HepG2 (cell line): Measurements from ENCODE around the gene SOCS1. TPM values are rescaled to one million over a fixed set of nuclear protein-coding genes. Genes with fewer than 3 reads are reported as not detected.

Experiments
- ATAC-seq: fragments of 200-7000 bp; cut with Tn5 transposase; 3 replicates; pipeline ENCODE4 v1.9.1; 2020; ENCODE audit warnings: mild to moderate bottlenecking, moderate library complexity
- BruUV-seq: library from RNA; stranded (reverse); fragments of 400-500 nt; replicated peaks from 2 replicates; lab custom pipeline; 2021; lab: Mats Ljungman, UMichigan
- CTCF ChIA-PET: fragments of 300-600 bp; formaldehyde crosslinking; extraction: SDS; loops from one replicate; lab custom pipeline; 2021; ENCODE audit warnings: low total read pairs, inconsistent platforms, low intra/inter-chr PET ratio; lab: Yijun Ruan, JAX
- POLR2A ChIA-PET: fragments of 350-600 bp; sonication (Branson Sonifier 250); formaldehyde crosslinking; loops from one replicate; lab custom pipeline; 2020; ENCODE audit warnings: antibody characterized with exemption, inconsistent platforms; lab: Yijun Ruan, JAX
- DNase-seq: peaks from one replicate; pipeline ENCODE4 v3.0.0-alpha.2; 2015; ENCODE audit warnings: low spot score
- FAIRE-seq: peaks from 3 replicates; lab custom pipeline; 2011; peaks lifted over from hg19 to GRCh38; lab: Jason Lieb, UNC
- H2AFZ ChIP-seq: one replicate; pipeline ENCODE4 v1.6.1; 2011; ENCODE audit warnings: low read length, inconsistent platforms
- H3K27ac ChIP-seq: fragments of 300-600 bp; 3 replicates; pipeline ENCODE4 v1.8.0; 2011; ENCODE audit warnings: mixed run types, mild to moderate bottlenecking, mixed read lengths, low read length, inconsistent platforms; ENCODE audit not compliant: insufficient read depth; ENCODE audit errors: extremely low read length
- H3K27me3 ChIP-seq, 2 experiments: fragments of 200-600 bp in 1 of 2; 2 replicates in 1 of 2; 3 replicates in 1 of 2; pipeline versions ENCODE4 v1.6.0 to v1.8.0; 2011; ENCODE audit warnings: low read length in 2 of 2, mild to moderate bottlenecking in 2 of 2, moderate library complexity in 2 of 2, inconsistent platforms in 1 of 2; ENCODE audit not compliant: insufficient read depth in 2 of 2, control insufficient read depth in 1 of 2
- H3K36me3 ChIP-seq, 2 experiments: fragments of 200-600 bp in 1 of 2; replicated peaks in 1 of 2; 2 replicates in 1 of 2; 3 replicates in 1 of 2; pipeline versions ENCODE4 v1.5.1 to v1.8.0; 2011; ENCODE audit warnings: low read length in 2 of 2, inconsistent platforms in 1 of 2; ENCODE audit not compliant: insufficient read depth in 2 of 2, control insufficient read depth in 1 of 2
- H3K4me1 ChIP-seq: 2 replicates; pipeline ENCODE4 v1.5.1; 2012; ENCODE audit warnings: low read length, inconsistent platforms; ENCODE audit not compliant: insufficient read depth
- H3K4me2 ChIP-seq: 2 replicates; pipeline ENCODE4 v1.6.0; 2011; ENCODE audit warnings: low read depth, low read length, inconsistent platforms
- H3K4me3 ChIP-seq, 3 experiments: fragments of 200-600 bp in 1 of 3; sonication (generic), shearing (Covaris generic) in 1 of 3; replicated peaks in 1 of 3; 2 replicates each; pipeline ENCODE4 v1.5.1; 2011 to 2016; ENCODE audit warnings: low read length in 3 of 3, inconsistent platforms in 2 of 3, low read depth in 2 of 3, mild to moderate bottlenecking in 2 of 3, control low read depth in 1 of 3, mixed read lengths in 1 of 3; ENCODE audit not compliant: insufficient read depth in 1 of 3
- H3K79me2 ChIP-seq: one replicate; pipeline ENCODE4 v1.6.1; 2011; ENCODE audit warnings: low read length, inconsistent platforms; ENCODE audit not compliant: insufficient read depth
- H3K9ac ChIP-seq: 2 replicates; pipeline ENCODE4 v1.6.0; 2011; ENCODE audit warnings: mild to moderate bottlenecking, low read depth, low read length, inconsistent platforms; ENCODE audit not compliant: insufficient read depth
- H3K9me3 ChIP-seq: 2 replicates; pipeline ENCODE4 v1.5.1; 2012; ENCODE audit warnings: mild to moderate bottlenecking, low read length
- H4K20me1 ChIP-seq: 2 replicates; pipeline ENCODE4 v1.6.0; 2011; ENCODE audit warnings: inconsistent platforms, mild to moderate bottlenecking, low read length, moderate library complexity; ENCODE audit not compliant: insufficient read depth
- CCAR2 ChIP-seq: fragments of 200-400 bp; formaldehyde crosslinking; optimal IDR thresholded peaks from 2 replicates; pipeline ENCODE3; 2018; ENCODE audit warnings: low read depth, mild to moderate bottlenecking, low read length, moderate library complexity
- HNRNPK ChIP-seq: fragments of 200-400 bp; formaldehyde crosslinking; IDR thresholded peaks from 2 replicates; pipeline ENCODE4 v1.6.1; 2018; ENCODE audit warnings: low read length, low read depth, moderate library complexity, mild to moderate bottlenecking; ENCODE audit not compliant: poor library complexity, severe bottlenecking
- ZBTB7B ChIP-seq: sonication (generic); formaldehyde crosslinking; IDR thresholded peaks from 2 replicates; pipeline ENCODE4 v1.4.0; 2020; ENCODE audit warnings: missing genetic modification reagents
- ZFP36 ChIP-seq: fragments of 150-350 bp; IDR thresholded peaks from 2 replicates; pipeline ENCODE4 v1.6.1; 2018; ENCODE audit warnings: borderline replicate concordance, low read length, low read depth; ENCODE audit not compliant: partially characterized antibody
- ZNF749 ChIP-seq: sonication (generic); formaldehyde crosslinking; IDR thresholded peaks from 2 replicates; pipeline ENCODE4 v1.8.0; 2022; ENCODE audit warnings: mild to moderate bottlenecking, missing genetic modification reagents, moderate library complexity, borderline replicate concordance
- ZNF788 ChIP-seq: sonication (generic); formaldehyde crosslinking; IDR thresholded peaks from 2 replicates; pipeline ENCODE4 v1.5.0; 2020; ENCODE audit warnings: mild to moderate bottlenecking, missing genetic modification reagents, borderline replicate concordance
- WGBS: methylation state at CpG from one replicate; pipeline ENCODE4 v1.1.6; 2017; ENCODE audit warnings: low lambda C conversion rate; 5-methylcytosine and 5-hydroxymethylcytosine counted together
- in situ Hi-C: cut with HindIII; loops from 2 replicates; pipeline ENCODE4 v1.10.0; 2017; ENCODE audit warnings: low pct_unique_long_range_greater_than_20kb; ENCODE audit not compliant: extremely low pct_ligation_motif_present
- intact Hi-C: fragments of 100-400 bp; cut with micrococcal nuclease; formaldehyde crosslinking; loops from one replicate; pipeline ENCODE4 v1.10.0; 2022; ENCODE audit not compliant: unreplicated experiment
- polyA plus RNA-seq, 8 experiments: library from polyadenylated mRNA; depleted of rRNA in 3 of 8; stranded (reverse) in 7 of 8; unstranded in 1 of 8; fragments of >200 nt; fragmentation: Illumina TruSeq in 4 of 8; extraction: Trizol in 4 of 8; gene quantifications; 2 replicates each; pipeline versions ENCODE4 v1.2.1 to v1.2.3, GENCODE V29; 2011 to 2016; ENCODE audit warnings: low read depth in 4 of 8, missing spikeins in 1 of 8, mixed read lengths in 1 of 8; ENCODE audit not compliant: insufficient read depth in 1 of 8
- total RNA-seq, 5 experiments: library from RNA; depleted of rRNA; stranded (reverse); fragments of >200 nt; fragmentation: Illumina TruSeq; extraction: Trizol; gene quantifications; 2 replicates each; pipeline ENCODE4 v1.2.3, GENCODE V29; 2016; ENCODE audit warnings: low read depth in 1 of 5
- TF ChIP-seq, protein P1 (sequence below): IDR thresholded peaks from 2 replicates; pipeline ENCODE4 v1.6.1; 2012; ENCODE audit warnings: low read depth, low read length, improper control_type of control experiment

The SOCS1 gene
- total and polyA plus RNA-seq, 2 of the 13 experiments (the other 11 are each of a cell fraction or from before 2014, with no cell fraction given): 5.3 to 6.3 TPM

DNA sequence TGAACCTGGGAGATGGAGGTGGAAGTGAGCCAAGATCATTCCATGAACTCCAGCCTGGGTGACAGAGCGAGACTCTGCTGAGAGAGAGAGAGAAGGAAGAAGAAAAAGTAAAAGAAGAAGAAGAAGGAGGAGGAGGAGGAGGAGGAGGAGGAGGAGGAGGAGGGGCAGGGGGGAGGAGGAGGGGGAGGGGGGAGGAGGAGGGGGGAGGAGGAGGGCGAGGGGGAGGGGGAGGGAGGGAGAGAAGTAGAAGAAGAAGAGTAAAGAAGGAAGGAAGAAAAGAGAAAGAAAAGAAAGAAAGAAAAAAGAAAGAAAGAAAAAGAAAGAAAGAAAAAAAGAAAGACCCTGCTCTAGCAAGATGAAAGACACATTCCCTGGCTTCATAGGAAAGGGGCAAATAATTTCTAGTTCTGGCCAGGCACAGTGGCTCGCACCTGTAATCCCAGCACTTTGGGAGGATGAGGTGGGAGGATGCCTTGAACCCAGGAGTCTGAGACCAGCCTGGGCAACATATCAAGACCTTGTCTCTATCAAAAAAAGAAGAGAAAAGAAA, 23.6 kb downstream of the SOCS1 start:
- intact Hi-C loops: no loop called here
- DNase-seq: no peak
- no peak overlapping the region for H2AFZ ChIP-seq
- ChIA-PET POLR2A (no interaction called here), CTCF (no interaction called here)
- TF ChIP-seq, protein P1, sequence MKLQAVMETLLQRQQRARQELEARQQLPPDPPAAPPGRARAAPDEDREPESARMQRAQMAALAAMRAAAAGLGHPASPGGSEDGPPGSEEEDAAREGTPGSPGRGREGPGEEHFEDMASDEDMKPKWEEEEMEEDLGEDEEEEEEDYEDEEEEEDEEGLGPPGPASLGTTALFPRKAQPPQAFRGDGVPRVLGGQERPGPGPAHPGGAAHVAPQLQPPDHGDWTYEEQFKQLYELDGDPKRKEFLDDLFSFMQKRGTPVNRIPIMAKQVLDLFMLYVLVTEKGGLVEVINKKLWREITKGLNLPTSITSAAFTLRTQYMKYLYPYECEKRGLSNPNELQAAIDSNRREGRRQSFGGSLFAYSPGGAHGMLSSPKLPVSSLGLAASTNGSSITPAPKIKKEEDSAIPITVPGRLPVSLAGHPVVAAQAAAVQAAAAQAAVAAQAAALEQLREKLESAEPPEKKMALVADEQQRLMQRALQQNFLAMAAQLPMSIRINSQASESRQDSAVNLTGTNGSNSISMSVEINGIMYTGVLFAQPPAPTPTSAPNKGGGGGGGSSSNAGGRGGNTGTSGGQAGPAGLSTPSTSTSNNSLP: no peak
- no peak for TF ChIP-seq ZBTB7B
- TF ChIP-seq CCAR2: no peak
- no peak for TF ChIP-seq ZNF788
- peak; percentile 59 for TF ChIP-seq HNRNPK
- TF ChIP-seq ZFP36: no peak
- TF ChIP-seq ZNF749 (CRISPR knock-in tag): no peak
- in situ Hi-C loops: no loop called here
- H3K4me3 ChIP-seq: no peak overlapping the region
- 75% methylated on average over 2 of the region's 3 CpGs for WGBS
- no TSS peak for BruUV-seq
- no peak for ATAC-seq
- H3K9me3 ChIP-seq: no peaks in the 10 kb centered on the region
- H3K4me1 ChIP-seq: peaks cover 29% of the 10 kb centered on the region
- no peaks in the 10 kb centered on the region for H3K36me3 ChIP-seq
- H3K4me2 ChIP-seq: no peak overlapping the region
- no peaks in the 10 kb centered on the region for H3K79me2 ChIP-seq
- no peak overlapping the region for H3K27ac ChIP-seq
- H3K27me3 ChIP-seq: peaks cover 1 to 18% of the 10 kb centered on the region in 2 experiments; a peak in 3 of 5 replicates
- H4K20me1 ChIP-seq: no peaks in the 10 kb centered on the region
- H3K9ac ChIP-seq: no peak overlapping the region
- no peak for FAIRE-seq
